ENCODE measurements around the gene NAGPA.

Gene NAGPA

DNA sequence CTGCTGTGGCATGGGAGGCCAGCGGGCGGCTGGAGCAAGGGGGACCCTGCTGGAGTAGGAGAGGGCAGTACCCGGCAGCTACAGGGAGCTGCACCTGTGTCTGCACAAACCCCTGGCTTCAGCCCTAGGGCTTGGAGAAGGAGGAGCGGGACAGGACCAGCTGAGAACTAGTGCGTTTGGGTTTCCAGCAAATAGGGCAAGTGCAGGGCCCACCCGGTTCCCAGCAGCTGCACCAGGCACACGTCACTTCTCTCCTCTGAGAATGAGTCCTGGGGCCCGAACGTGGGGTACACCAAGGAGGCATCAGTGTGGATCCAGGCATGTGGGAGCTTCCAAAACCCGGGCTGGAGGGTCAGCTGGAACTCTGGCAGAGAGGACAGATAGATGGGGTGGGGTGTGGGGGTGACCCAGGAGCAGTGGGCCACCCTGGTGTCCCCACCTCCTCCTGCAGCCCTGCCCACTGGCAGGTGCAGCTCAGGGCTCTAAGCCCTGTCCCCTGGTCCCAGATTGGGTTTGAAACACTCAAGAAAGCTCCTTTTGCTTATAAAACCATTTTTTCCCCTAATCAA is 26.4 kb upstream of the NAGPA start:
- Histone ChIP-seq H3K27ac (replicated peaks) (no peak overlapping the region), H3K4me3 (replicated peaks; ENCODE audit: insufficient read depth, low read length) (no peak overlapping the region), H3K27me3 (ENCODE audit: insufficient read depth, poor library complexity, severe bottlenecking) (no peaks in the 10 kb centered on the region)
- no peak for TF ChIP-seq CTCF (IDR thresholded peaks at IDR 0.05; ENCODE audit: insufficient read depth, low read length)
- TF ChIP-seq, protein P1, sequence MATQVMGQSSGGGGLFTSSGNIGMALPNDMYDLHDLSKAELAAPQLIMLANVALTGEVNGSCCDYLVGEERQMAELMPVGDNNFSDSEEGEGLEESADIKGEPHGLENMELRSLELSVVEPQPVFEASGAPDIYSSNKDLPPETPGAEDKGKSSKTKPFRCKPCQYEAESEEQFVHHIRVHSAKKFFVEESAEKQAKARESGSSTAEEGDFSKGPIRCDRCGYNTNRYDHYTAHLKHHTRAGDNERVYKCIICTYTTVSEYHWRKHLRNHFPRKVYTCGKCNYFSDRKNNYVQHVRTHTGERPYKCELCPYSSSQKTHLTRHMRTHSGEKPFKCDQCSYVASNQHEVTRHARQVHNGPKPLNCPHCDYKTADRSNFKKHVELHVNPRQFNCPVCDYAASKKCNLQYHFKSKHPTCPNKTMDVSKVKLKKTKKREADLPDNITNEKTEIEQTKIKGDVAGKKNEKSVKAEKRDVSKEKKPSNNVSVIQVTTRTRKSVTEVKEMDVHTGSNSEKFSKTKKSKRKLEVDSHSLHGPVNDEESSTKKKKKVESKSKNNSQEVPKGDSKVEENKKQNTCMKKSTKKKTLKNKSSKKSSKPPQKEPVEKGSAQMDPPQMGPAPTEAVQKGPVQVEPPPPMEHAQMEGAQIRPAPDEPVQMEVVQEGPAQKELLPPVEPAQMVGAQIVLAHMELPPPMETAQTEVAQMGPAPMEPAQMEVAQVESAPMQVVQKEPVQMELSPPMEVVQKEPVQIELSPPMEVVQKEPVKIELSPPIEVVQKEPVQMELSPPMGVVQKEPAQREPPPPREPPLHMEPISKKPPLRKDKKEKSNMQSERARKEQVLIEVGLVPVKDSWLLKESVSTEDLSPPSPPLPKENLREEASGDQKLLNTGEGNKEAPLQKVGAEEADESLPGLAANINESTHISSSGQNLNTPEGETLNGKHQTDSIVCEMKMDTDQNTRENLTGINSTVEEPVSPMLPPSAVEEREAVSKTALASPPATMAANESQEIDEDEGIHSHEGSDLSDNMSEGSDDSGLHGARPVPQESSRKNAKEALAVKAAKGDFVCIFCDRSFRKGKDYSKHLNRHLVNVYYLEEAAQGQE (IDR thresholded peaks at IDR 0.05; ENCODE audit: insufficient replicate concordance, low read depth) = no peak
- TF ChIP-seq SPI1 (IDR thresholded peaks at IDR 0.05; ENCODE audit: borderline replicate concordance, low read depth) = no peak
- DNase-seq (ENCODE audit: low read depth in 1 of 2, low spot score in 1 of 2) = no peak

DNA sequence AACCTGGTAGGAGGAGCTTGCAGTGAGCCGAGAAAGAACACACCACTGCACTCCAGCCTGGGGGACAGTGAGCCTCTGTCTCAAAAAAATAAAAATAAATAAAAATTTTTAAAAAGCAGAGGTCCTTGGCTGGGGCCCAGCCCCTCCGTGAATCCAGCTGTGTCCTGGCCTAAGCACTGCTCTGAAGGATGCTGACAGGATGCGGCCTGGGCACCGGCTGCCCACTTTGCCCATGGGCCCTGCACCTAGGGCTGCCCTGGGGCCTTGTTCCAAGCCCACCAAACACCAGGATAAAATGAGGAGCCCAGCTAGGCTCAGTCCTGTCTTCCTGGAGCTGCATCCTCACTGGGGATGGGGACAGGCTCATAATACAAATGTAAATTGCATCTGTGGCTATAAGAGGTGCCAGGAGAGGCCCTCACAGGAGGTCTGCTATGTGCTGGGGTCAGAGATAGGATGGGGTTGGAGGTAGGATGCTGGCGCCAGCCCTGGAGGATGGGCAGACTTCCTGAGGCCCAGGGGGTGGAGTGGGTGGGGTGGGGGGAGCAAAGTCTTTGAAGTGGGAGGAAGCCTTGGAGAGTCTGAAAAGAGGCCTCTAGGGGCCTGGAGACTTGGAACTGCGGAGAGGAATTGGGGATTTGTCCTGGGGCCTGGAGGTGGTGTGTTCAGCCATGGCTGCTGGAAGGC is 25.8 kb upstream of the NAGPA start:
- DNase-seq (ENCODE audit: low read depth in 1 of 2, low spot score in 1 of 2) = no peak
- H3K4me3 ChIP-seq (replicated peaks; ENCODE audit: insufficient read depth, low read length) = no peak overlapping the region

DNA sequence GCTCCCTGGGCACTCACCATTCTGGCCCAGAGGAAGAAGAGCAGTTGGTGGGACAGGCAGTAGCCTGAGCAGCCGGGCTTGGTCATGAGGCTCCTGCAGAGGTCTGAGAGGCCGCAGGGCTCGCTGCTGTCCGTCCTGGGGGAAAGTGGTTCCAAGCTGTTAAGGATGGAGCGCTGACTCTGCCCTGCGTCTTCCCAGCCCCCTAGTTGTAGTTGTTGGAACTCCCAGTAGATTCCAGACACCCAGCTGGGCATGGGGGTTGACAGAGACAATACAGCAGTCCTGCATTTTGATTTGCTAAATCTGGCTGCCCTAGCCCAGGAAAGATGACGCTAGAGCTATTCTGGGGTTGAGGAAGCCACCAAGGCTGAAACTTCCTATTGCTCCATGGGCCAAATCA is 24.7 kb upstream of the NAGPA start:
- no peak overlapping the region for H3K27ac ChIP-seq (replicated peaks)
- TF ChIP-seq GABPA (IDR thresholded peaks at IDR 0.05; ENCODE audit: low read depth) = no peak
- no peak overlapping the region for H3K4me3 ChIP-seq (replicated peaks; ENCODE audit: insufficient read depth, low read length)
- no peak for DNase-seq (ENCODE audit: low read depth in 1 of 2, low spot score in 1 of 2)
- H3K27me3 ChIP-seq (ENCODE audit: insufficient read depth, poor library complexity, severe bottlenecking) = no peaks in the 10 kb centered on the region

More for the DNA sequence above, 25.8 kb upstream of the NAGPA start:
- no peaks in the 10 kb centered on the region for H3K27me3 ChIP-seq (ENCODE audit: insufficient read depth, poor library complexity, severe bottlenecking)
- no peak for TF ChIP-seq POLR2AphosphoS5 (IDR thresholded peaks at IDR 0.05; ENCODE audit: low read depth)
- TF ChIP-seq, protein P1 (IDR thresholded peaks at IDR 0.05; ENCODE audit: insufficient replicate concordance, low read depth) = no peak
- TF ChIP-seq SPI1 (IDR thresholded peaks at IDR 0.05; ENCODE audit: borderline replicate concordance, low read depth) = no peak
- no peak for TF ChIP-seq GABPA (IDR thresholded peaks at IDR 0.05; ENCODE audit: low read depth)
- no peak for TF ChIP-seq CTCF (IDR thresholded peaks at IDR 0.05; ENCODE audit: insufficient read depth, low read length)
- H3K27ac ChIP-seq (replicated peaks) = no peak overlapping the region

GRCh38 chr16:5056352-5056751 is 22.6 kb upstream of the NAGPA start:
- Histone ChIP-seq H3K27ac (replicated peaks) (no peak overlapping the region), H3K27me3 (ENCODE audit: insufficient read depth, poor library complexity, severe bottlenecking) (no peaks in the 10 kb centered on the region), H3K4me3 (replicated peaks; ENCODE audit: insufficient read depth, low read length) (no peak overlapping the region)
- no peak for TF ChIP-seq SPI1 (IDR thresholded peaks at IDR 0.05; ENCODE audit: borderline replicate concordance, low read depth)
- TF ChIP-seq CTCF (IDR thresholded peaks at IDR 0.05; ENCODE audit: insufficient read depth, low read length) = peak; percentile 68
- TF ChIP-seq POLR2AphosphoS5 (IDR thresholded peaks at IDR 0.05; ENCODE audit: low read depth) = no peak
- TF ChIP-seq GABPA (IDR thresholded peaks at IDR 0.05; ENCODE audit: low read depth) = no peak
- TF ChIP-seq, protein P1 (IDR thresholded peaks at IDR 0.05; ENCODE audit: insufficient replicate concordance, low read depth) = no peak
- peak in 1 of 2 experiments; percentile 53 for DNase-seq (ENCODE audit: low read depth in 1 of 2, low spot score in 1 of 2)
